GM12873 (cell line): ENCODE results near the gene ASAP2.

Experiments
- TF ChIP-seq, protein P1 (sequence below): IDR thresholded peaks from 2 replicates; pipeline ENCODE4 v1.5.1; 2012; ENCODE audit warnings: low read depth, mild to moderate bottlenecking, moderate library complexity, low read length, control low read depth; ENCODE audit not compliant: insufficient read depth; ENCODE audit errors: missing control alignments

ASAP2 gene

DNA sequence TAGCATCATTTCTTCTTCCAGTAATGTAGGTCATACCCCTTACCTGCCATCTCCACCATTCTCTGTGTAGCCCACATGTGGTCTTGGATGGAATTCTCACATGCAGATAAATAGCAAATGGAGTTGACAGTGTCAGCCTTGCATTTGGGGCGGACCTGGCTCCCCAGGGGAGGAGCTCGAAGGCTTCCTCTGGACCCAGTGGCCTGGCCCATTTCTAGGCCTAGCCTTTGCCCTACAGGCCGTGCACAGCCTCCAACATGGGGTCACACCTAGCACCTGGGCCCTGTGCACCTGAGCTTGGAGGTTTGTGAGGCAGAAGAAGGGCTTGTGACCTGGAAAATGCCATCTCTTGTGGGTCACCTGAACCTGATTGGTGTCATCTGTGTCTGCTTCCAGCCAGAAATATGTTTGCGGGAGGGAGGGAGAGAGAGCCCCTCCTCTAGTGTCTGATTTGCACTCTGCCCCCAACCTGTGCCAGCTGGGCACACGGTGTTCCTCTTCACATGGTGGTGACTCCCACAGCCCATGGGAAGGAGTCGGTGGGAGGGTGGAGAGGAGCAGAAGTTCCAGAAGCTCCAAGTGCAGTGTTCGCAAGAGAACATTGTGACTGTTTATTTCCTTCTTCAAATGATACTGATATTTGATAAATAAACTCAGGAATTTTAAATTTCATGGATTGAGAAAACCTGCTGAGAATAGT lies 183.7 kb downstream of the ASAP2 start:
- TF ChIP-seq, protein P1, sequence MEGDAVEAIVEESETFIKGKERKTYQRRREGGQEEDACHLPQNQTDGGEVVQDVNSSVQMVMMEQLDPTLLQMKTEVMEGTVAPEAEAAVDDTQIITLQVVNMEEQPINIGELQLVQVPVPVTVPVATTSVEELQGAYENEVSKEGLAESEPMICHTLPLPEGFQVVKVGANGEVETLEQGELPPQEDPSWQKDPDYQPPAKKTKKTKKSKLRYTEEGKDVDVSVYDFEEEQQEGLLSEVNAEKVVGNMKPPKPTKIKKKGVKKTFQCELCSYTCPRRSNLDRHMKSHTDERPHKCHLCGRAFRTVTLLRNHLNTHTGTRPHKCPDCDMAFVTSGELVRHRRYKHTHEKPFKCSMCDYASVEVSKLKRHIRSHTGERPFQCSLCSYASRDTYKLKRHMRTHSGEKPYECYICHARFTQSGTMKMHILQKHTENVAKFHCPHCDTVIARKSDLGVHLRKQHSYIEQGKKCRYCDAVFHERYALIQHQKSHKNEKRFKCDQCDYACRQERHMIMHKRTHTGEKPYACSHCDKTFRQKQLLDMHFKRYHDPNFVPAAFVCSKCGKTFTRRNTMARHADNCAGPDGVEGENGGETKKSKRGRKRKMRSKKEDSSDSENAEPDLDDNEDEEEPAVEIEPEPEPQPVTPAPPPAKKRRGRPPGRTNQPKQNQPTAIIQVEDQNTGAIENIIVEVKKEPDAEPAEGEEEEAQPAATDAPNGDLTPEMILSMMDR: no peak

- TF ChIP-seq, protein P1: no peak
Measured at GRCh38 chr2:9390991-9391390, 184.4 kb downstream of the ASAP2 start.

GRCh38 chr2:9391961-9392720 lies 185.5 kb downstream of the ASAP2 start:
- TF ChIP-seq, protein P1: no peak

GRCh38 chr2:9392898-9393765 lies 186.5 kb downstream of the ASAP2 start:
- TF ChIP-seq, protein P1: no peak

GRCh38 chr2:9394816-9395215 lies 188.2 kb downstream of the ASAP2 start:
- TF ChIP-seq, protein P1: no peak

- TF ChIP-seq, protein P1: no peak
Measured at GRCh38 chr2:9397201-9397600, 190.6 kb downstream of the ASAP2 start.
